HCT116 (cell line): Measurements from ENCODE around the gene BICRAL. TPM values are rescaled to one million over a fixed set of nuclear protein-coding genes. Genes with fewer than 3 reads are reported as not detected.

ENCODE experiments used
- ATAC-seq: fragments of 200-7000 bp; cut with Tn5 transposase; 2 replicates; pipeline ENCODE4 v1.9.1; 2020; ENCODE audit warnings: mild to moderate bottlenecking, moderate library complexity
- BruUV-seq: library from RNA; stranded (reverse); fragments of 400-500 nt; replicated peaks from 2 replicates; lab custom pipeline; 2021; lab: Mats Ljungman, UMichigan
- CTCF ChIA-PET: fragments of 300-600 bp; sonication (Branson Sonifier 250); formaldehyde crosslinking; loops from one replicate; lab custom pipeline; 2021; ENCODE audit warnings: antibody characterized with exemption; lab: Charles Lee
- POLR2A ChIA-PET: fragments of 300-600, 350-600 bp; sonication (Branson Sonifier 250); formaldehyde crosslinking; loops from one replicate; lab custom pipeline; 2021; ENCODE audit warnings: antibody characterized with exemption; lab: Charles Lee
- RAD21 ChIA-PET, 2 experiments: fragments of 300-600 bp; sonication (Branson Sonifier 250); formaldehyde crosslinking; loops; one replicate each; lab custom pipeline; 2023; ENCODE audit warnings: low total read pairs in 2 of 2; ENCODE audit not compliant: uncharacterized antibody in 2 of 2, unreplicated experiment in 2 of 2, low non-redundant PET in 1 of 2; lab: Charles Lee
- DNase-seq: peaks from one replicate; pipeline ENCODE4 v3.0.0-alpha.2; 2010; ENCODE audit warnings: low read depth, low spot score
- H2AFZ ChIP-seq: fragments of 200-600 bp; shearing (Covaris generic), sonication (generic); 2 replicates; pipeline ENCODE4 v1.6.1; 2017; ENCODE audit warnings: low read depth, mixed run types, mixed read lengths, antibody characterized with exemption, low read length; ENCODE audit not compliant: poor library complexity, severe bottlenecking
- H3K27ac ChIP-seq: 2 replicates; pipeline ENCODE4 v1.5.1; 2012; ENCODE audit warnings: low read depth, low read length
- H3K27me3 ChIP-seq: fragments of 200-600 bp; sonication (generic); 2 replicates; pipeline ENCODE4 v1.6.1; 2016; ENCODE audit warnings: mixed run types, low read length, mixed read lengths; ENCODE audit not compliant: insufficient read depth
- H3K36me3 ChIP-seq, 2 experiments: fragments of 200-500 bp in 1 of 2; fragments of 200-600 bp in 1 of 2; sonication (Bioruptor generic) in 1 of 2; sonication (generic) in 1 of 2; 2 replicates each; pipeline versions ENCODE4 v1.5.1 to v1.6.1; 2014 to 2016; ENCODE audit warnings: low read length in 2 of 2, inconsistent platforms in 1 of 2, mixed read lengths in 1 of 2, mixed run types in 1 of 2; ENCODE audit not compliant: insufficient read depth in 2 of 2, control insufficient read depth in 1 of 2
- H3K4me1 ChIP-seq, 2 experiments: fragments of 200-600 bp in 1 of 2; sonication (generic) in 1 of 2; 2 replicates each; pipeline versions ENCODE4 v1.5.1 to v1.6.1; 2012 to 2017; ENCODE audit warnings: low read length in 2 of 2, inconsistent platforms in 1 of 2, mild to moderate bottlenecking in 1 of 2, mixed read lengths in 1 of 2, mixed run types in 1 of 2, moderate library complexity in 1 of 2; ENCODE audit not compliant: insufficient read depth in 2 of 2, control insufficient read depth in 1 of 2
- H3K4me2 ChIP-seq: fragments of 200-600 bp; sonication (generic); 2 replicates; pipeline ENCODE4 v1.6.1; 2017; ENCODE audit warnings: mixed run types, low read length, mixed read lengths
- H3K4me3 ChIP-seq, 2 experiments: fragments of 200-600 bp in 1 of 2; sonication (generic) in 1 of 2; replicated peaks in 1 of 2; 2 replicates each; pipeline ENCODE4 v1.5.1; 2011 to 2016; ENCODE audit warnings: low read length in 2 of 2, control low read depth in 1 of 2, low read depth in 1 of 2, mild to moderate bottlenecking in 1 of 2, mixed read lengths in 1 of 2, mixed run types in 1 of 2
- H3K79me2 ChIP-seq: fragments of 200-600 bp; sonication (generic); 2 replicates; pipeline ENCODE4 v1.6.1; 2017; ENCODE audit warnings: mild to moderate bottlenecking, mixed run types, low read length, moderate library complexity, mixed read lengths; ENCODE audit not compliant: insufficient read depth
- H3K9ac ChIP-seq: fragments of 200-600 bp; sonication (generic); 2 replicates; pipeline ENCODE4 v1.6.1; 2016; ENCODE audit warnings: low read length, mixed read lengths
- H3K9me2 ChIP-seq: fragments of 200-600 bp; sonication (generic), shearing (Covaris generic); 2 replicates; pipeline ENCODE4 v1.6.1; 2017; ENCODE audit warnings: mixed run types, mild to moderate bottlenecking, moderate library complexity; ENCODE audit not compliant: insufficient read depth
- H3K9me3 ChIP-seq, 2 experiments: fragments of 200-500 bp in 1 of 2; fragments of 200-600 bp in 1 of 2; sonication (Bioruptor generic) in 1 of 2; sonication (generic) in 1 of 2; 2 replicates each; pipeline ENCODE4 v1.6.1; 2014 to 2017; ENCODE audit warnings: low read length in 2 of 2, mixed read lengths in 2 of 2, inconsistent platforms in 1 of 2, low read depth in 1 of 2, mild to moderate bottlenecking in 1 of 2, mixed run types in 1 of 2, moderate library complexity in 1 of 2; ENCODE audit not compliant: control insufficient read depth in 1 of 2, insufficient read depth in 1 of 2
- H4K20me1 ChIP-seq: fragments of 200-600 bp; sonication (generic), shearing (Covaris generic); 2 replicates; pipeline ENCODE4 v1.6.1; 2017; ENCODE audit warnings: mixed run types, mild to moderate bottlenecking, moderate library complexity; ENCODE audit not compliant: insufficient read depth
- CBX3 ChIP-seq: IDR thresholded peaks from 2 replicates; pipeline ENCODE4 v1.6.1; 2012; ENCODE audit warnings: low read depth
- CEBPB ChIP-seq: IDR thresholded peaks from 2 replicates; pipeline ENCODE4 v1.6.1; 2012; ENCODE audit warnings: low read depth
- EGR1 ChIP-seq: IDR thresholded peaks from 2 replicates; pipeline ENCODE4 v1.6.1; 2012; ENCODE audit warnings: low read depth
- ELF1 ChIP-seq: IDR thresholded peaks from 2 replicates; pipeline ENCODE4 v1.6.1; 2012; ENCODE audit warnings: low read depth, borderline replicate concordance
- EZH2 ChIP-seq: fragments of 200-600 bp; sonication (generic); IDR thresholded peaks from 2 replicates; pipeline ENCODE4 v1.6.1; 2017; ENCODE audit warnings: antibody characterized with exemption, mixed run types
- EZH2phosphoT487 ChIP-seq: fragments of 200-600 bp; IDR thresholded peaks from 2 replicates; pipeline ENCODE4 v1.6.1; 2018; ENCODE audit warnings: antibody characterized with exemption, borderline replicate concordance
- FOSL1 ChIP-seq: IDR thresholded peaks from 2 replicates; pipeline ENCODE4 v1.6.1; 2012; ENCODE audit warnings: low read depth
- JUND ChIP-seq: IDR thresholded peaks from 2 replicates; pipeline ENCODE4 v1.6.1; 2012
- POLR2A ChIP-seq: IDR thresholded peaks from 2 replicates; pipeline ENCODE4 v1.7.0; 2011; ENCODE audit warnings: borderline replicate concordance; ENCODE audit not compliant: insufficient read depth, insufficient read length; ENCODE audit errors: extremely low read depth
- POLR2AphosphoS5 ChIP-seq: IDR thresholded peaks from 2 replicates; pipeline ENCODE4 v1.6.1; 2011; ENCODE audit warnings: mild to moderate bottlenecking, low read depth, low read length, moderate library complexity
- RAD21 ChIP-seq: IDR thresholded peaks from 2 replicates; pipeline ENCODE4 v1.6.1; 2012; ENCODE audit warnings: low read depth, mild to moderate bottlenecking
- SIN3A ChIP-seq: IDR thresholded peaks from 2 replicates; pipeline ENCODE4 v1.6.1; 2012; ENCODE audit warnings: low read depth
- SP1 ChIP-seq: IDR thresholded peaks from 2 replicates; pipeline ENCODE4 v1.6.1; 2012; ENCODE audit warnings: low read depth
- SRF ChIP-seq: IDR thresholded peaks from 2 replicates; pipeline ENCODE4 v1.6.1; 2012; ENCODE audit warnings: low read depth
- TCF7L2 ChIP-seq: IDR thresholded peaks from 2 replicates; pipeline ENCODE4 v1.7.0; 2011; ENCODE audit warnings: borderline replicate concordance, inconsistent platforms; ENCODE audit not compliant: insufficient read depth, insufficient read length; ENCODE audit errors: extremely low read depth
- YY1 ChIP-seq: IDR thresholded peaks from 2 replicates; pipeline ENCODE4 v1.6.1; 2011; ENCODE audit warnings: low read length, low read depth, moderate library complexity, mild to moderate bottlenecking; ENCODE audit not compliant: insufficient replicate concordance; ENCODE audit errors: extremely low read depth
- ZFX ChIP-seq: fragments of 450-650 bp; IDR thresholded peaks from 2 replicates; pipeline ENCODE4 v1.6.1; 2017
- ZNF274 ChIP-seq: fragments of 200-500 bp; sonication (Bioruptor generic); IDR thresholded peaks from 2 replicates; pipeline ENCODE4 v1.6.1; 2014; ENCODE audit warnings: mild to moderate bottlenecking, low read depth, low read length, inconsistent platforms
- intact Hi-C: fragments of 100-400 bp; cut with micrococcal nuclease; formaldehyde crosslinking; loops from 2 replicates; pipeline ENCODE4 v1.10.0; 2022
- total RNA-seq: library from RNA; stranded (reverse); gene quantifications from one replicate; pipeline ENCODE4 v1.2.1, GENCODE V29; 2021; ENCODE audit not compliant: unreplicated experiment
- TF ChIP-seq, protein P1 (sequence below): IDR thresholded peaks from 2 replicates; pipeline ENCODE4 v1.6.1; 2012; ENCODE audit warnings: low read depth
- TF ChIP-seq, protein P2 (sequence below): IDR thresholded peaks from 2 replicates; pipeline ENCODE4 v1.6.1; 2011; ENCODE audit warnings: mild to moderate bottlenecking, low read length, moderate library complexity; ENCODE audit not compliant: insufficient replicate concordance; ENCODE audit errors: extremely low read depth
- TF ChIP-seq, protein P3 (sequence below): IDR thresholded peaks from 2 replicates; pipeline ENCODE4 v1.6.1; 2012
- TF ChIP-seq, protein P4 (sequence below): IDR thresholded peaks from 2 replicates; pipeline ENCODE4 v1.6.1; 2012

Gene BICRAL
- total RNA-seq, 1 experiment from 2014 or later = 14.9 TPM

DNA sequence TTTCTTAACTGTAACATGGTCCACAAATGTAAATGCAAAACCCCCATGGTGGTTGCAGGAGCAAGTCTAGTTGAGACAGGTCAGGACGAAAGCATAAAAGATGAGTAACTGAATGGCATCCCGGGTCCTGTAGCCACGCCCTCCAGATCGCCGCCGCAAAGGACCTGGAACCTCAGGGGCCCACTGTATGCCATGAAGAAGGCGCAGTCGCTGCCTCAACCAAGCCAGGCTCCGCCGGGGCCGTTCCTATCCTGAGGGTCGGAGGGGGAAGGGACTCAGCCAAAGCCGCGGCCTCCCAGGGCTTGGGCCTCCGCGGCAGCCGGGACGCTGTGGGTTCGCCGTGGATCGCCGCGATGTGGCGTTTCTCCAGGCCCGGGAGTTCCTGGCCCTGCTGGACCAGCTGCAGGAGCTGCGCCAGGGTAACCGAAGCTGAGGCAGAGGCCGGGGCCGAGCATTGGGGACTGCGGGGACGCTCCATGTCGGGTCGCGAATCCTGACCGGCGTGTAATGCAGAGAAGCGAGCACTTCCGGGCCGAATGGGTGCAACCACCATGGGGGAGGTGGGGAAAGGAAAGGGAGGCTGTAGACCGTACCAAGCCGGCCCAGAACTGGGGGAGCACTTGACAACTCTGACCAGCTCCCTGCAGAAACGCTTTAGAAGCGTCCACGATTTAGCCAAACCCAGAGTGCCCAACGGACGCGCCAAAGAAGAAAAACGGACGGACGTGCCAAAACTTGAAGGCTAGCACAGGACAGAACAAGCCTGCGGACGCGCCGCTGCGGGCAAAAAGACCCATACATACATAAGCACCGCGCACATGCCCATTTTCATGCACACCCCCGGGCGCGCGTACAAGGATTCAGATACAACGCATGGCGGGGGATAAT is 108.7 kb downstream of the BICRAL start:
- BruUV-seq = TSS peak; percentile 94
- Histone ChIP-seq H4K20me1 (peaks cover 2% of the 10 kb centered on the region), H3K9ac (peak overlapping the region; percentile 92), H2AFZ (peak overlapping the region; percentile 63), H3K4me3 (peak overlapping the region; percentile 87 to 93), H3K27me3 (no peaks in the 10 kb centered on the region), H3K36me3 (peaks cover 5 to 6% of the 10 kb centered on the region in 2 experiments; a peak in 3 of 4 replicates), H3K4me1 (peaks cover 3 to 18% of the 10 kb centered on the region in 2 experiments; a peak in 3 of 4 replicates), H3K79me2 (peaks cover 9% of the 10 kb centered on the region), H3K4me2 (peak overlapping the region; percentile 87), H3K9me3 (no peaks in the 10 kb centered on the region), H3K9me2 (no peaks in the 10 kb centered on the region), H3K27ac (peak overlapping the region; percentile 98)
- ChIA-PET RAD21 (no interaction called here), POLR2A (interaction anchor here (1.6 to 1.8 kb wide), 2 partner anchors 9 to 11 kb away, joined by 5 to 10 read pairs; partner anchors contain the start of gene RPL7L1), CTCF (interaction anchor here (1.0 kb wide), 1 partner anchor 229 kb away, joined by 3 read pairs; no protein-coding TSS in a partner anchor)
- DNase-seq (peak; percentile 89), ATAC-seq (peak; percentile 90)
- intact Hi-C loops = loop anchor here (5.0 kb wide), 1 partner anchor 143 kb away; the partner anchor contains the start of gene TBCC
- TF ChIP-seq POLR2A = peak; percentile 60
- no peak for TF ChIP-seq ZNF274
- no peak for TF ChIP-seq CEBPB
- peak; percentile 65 for TF ChIP-seq TCF7L2
- TF ChIP-seq, protein P1, sequence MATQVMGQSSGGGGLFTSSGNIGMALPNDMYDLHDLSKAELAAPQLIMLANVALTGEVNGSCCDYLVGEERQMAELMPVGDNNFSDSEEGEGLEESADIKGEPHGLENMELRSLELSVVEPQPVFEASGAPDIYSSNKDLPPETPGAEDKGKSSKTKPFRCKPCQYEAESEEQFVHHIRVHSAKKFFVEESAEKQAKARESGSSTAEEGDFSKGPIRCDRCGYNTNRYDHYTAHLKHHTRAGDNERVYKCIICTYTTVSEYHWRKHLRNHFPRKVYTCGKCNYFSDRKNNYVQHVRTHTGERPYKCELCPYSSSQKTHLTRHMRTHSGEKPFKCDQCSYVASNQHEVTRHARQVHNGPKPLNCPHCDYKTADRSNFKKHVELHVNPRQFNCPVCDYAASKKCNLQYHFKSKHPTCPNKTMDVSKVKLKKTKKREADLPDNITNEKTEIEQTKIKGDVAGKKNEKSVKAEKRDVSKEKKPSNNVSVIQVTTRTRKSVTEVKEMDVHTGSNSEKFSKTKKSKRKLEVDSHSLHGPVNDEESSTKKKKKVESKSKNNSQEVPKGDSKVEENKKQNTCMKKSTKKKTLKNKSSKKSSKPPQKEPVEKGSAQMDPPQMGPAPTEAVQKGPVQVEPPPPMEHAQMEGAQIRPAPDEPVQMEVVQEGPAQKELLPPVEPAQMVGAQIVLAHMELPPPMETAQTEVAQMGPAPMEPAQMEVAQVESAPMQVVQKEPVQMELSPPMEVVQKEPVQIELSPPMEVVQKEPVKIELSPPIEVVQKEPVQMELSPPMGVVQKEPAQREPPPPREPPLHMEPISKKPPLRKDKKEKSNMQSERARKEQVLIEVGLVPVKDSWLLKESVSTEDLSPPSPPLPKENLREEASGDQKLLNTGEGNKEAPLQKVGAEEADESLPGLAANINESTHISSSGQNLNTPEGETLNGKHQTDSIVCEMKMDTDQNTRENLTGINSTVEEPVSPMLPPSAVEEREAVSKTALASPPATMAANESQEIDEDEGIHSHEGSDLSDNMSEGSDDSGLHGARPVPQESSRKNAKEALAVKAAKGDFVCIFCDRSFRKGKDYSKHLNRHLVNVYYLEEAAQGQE = no peak
- TF ChIP-seq, protein P2, sequence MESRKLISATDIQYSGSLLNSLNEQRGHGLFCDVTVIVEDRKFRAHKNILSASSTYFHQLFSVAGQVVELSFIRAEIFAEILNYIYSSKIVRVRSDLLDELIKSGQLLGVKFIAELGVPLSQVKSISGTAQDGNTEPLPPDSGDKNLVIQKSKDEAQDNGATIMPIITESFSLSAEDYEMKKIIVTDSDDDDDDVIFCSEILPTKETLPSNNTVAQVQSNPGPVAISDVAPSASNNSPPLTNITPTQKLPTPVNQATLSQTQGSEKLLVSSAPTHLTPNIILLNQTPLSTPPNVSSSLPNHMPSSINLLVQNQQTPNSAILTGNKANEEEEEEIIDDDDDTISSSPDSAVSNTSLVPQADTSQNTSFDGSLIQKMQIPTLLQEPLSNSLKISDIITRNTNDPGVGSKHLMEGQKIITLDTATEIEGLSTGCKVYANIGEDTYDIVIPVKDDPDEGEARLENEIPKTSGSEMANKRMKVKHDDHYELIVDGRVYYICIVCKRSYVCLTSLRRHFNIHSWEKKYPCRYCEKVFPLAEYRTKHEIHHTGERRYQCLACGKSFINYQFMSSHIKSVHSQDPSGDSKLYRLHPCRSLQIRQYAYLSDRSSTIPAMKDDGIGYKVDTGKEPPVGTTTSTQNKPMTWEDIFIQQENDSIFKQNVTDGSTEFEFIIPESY = no peak
- TF ChIP-seq EZH2 = no peak
- TF ChIP-seq ELF1 = peak; percentile 64; the same call in 1 of the 2 replicates
- no peak for TF ChIP-seq SRF
- TF ChIP-seq FOSL1 = no peak
- no peak for TF ChIP-seq EGR1
- peak; percentile 94 for TF ChIP-seq POLR2AphosphoS5
- TF ChIP-seq, protein P3, sequence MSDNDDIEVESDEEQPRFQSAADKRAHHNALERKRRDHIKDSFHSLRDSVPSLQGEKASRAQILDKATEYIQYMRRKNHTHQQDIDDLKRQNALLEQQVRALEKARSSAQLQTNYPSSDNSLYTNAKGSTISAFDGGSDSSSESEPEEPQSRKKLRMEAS = peak; percentile 87
- no peak for TF ChIP-seq EZH2phosphoT487
- TF ChIP-seq JUND = peak; percentile 83
- peak; percentile 67 for TF ChIP-seq SP1
- TF ChIP-seq, protein P4, sequence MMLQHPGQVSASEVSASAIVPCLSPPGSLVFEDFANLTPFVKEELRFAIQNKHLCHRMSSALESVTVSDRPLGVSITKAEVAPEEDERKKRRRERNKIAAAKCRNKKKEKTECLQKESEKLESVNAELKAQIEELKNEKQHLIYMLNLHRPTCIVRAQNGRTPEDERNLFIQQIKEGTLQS = no peak
- no peak for TF ChIP-seq RAD21
- TF ChIP-seq YY1 = peak; percentile 60
- TF ChIP-seq SIN3A = peak; percentile 88
- peak; percentile 37; the same call in 1 of the 2 replicates for TF ChIP-seq CBX3
- peak; percentile 98 for TF ChIP-seq ZFX
